Keratinocyte (primary cell): ENCODE results near the gene CFAP54. TPM values are rescaled to one million over a fixed set of nuclear protein-coding genes. Genes with fewer than 3 reads are reported as not detected.

Source experiments
- DNase-seq: peaks from one replicate; pipeline ENCODE4 v3.0.0-alpha.2; 2011; ENCODE audit warnings: low read depth, missing footprints, low spot score
- FAIRE-seq: peaks from 2 replicates; lab custom pipeline; 2011; peaks lifted over from hg19 to GRCh38; lab: Jason Lieb, UNC
- H2AFZ ChIP-seq: 2 replicates; pipeline ENCODE4 v1.6.0; 2012; ENCODE audit warnings: low read length, control low read depth, inconsistent platforms; ENCODE audit not compliant: control insufficient read depth
- H3K27ac ChIP-seq: 2 replicates; pipeline ENCODE4 v1.5.1; 2011; ENCODE audit warnings: low read length; ENCODE audit not compliant: control insufficient read depth, insufficient read depth
- H3K27me3 ChIP-seq: 3 replicates; pipeline ENCODE4 v1.6.0; 2011; ENCODE audit warnings: low read length; ENCODE audit not compliant: control insufficient read depth, insufficient read depth; ENCODE audit errors: extremely low read depth
- H3K36me3 ChIP-seq, 2 experiments: 2 replicates in 1 of 2; 3 replicates in 1 of 2; pipeline ENCODE4 v1.5.1; 2011; ENCODE audit warnings: low read length in 2 of 2, mild to moderate bottlenecking in 1 of 2; ENCODE audit not compliant: control insufficient read depth in 2 of 2, insufficient read depth in 2 of 2; ENCODE audit errors: extremely low read depth in 1 of 2
- H3K4me1 ChIP-seq: 3 replicates; pipeline ENCODE4 v1.5.1; 2011; ENCODE audit warnings: low read length; ENCODE audit not compliant: control insufficient read depth, insufficient read depth; ENCODE audit errors: extremely low read depth
- H3K4me2 ChIP-seq: 3 replicates; pipeline ENCODE4 v1.6.0; 2011; ENCODE audit warnings: low read depth, low read length; ENCODE audit not compliant: control insufficient read depth, insufficient read depth; ENCODE audit errors: extremely low read depth
- H3K4me3 ChIP-seq, 3 experiments: fragments of 200-600 bp in 1 of 3; sonication (generic) in 1 of 3; 2 replicates in 2 of 3; 3 replicates in 1 of 3; pipeline ENCODE4 v1.5.1; 2011 to 2016; ENCODE audit warnings: low read length in 3 of 3, mild to moderate bottlenecking in 3 of 3, control low read depth in 2 of 3, inconsistent platforms in 1 of 3, low read depth in 1 of 3, mixed read lengths in 1 of 3, mixed run types in 1 of 3, moderate library complexity in 1 of 3; ENCODE audit not compliant: control insufficient read depth in 2 of 3, insufficient read depth in 2 of 3; ENCODE audit errors: extremely low read depth in 1 of 3
- H3K79me2 ChIP-seq: 2 replicates; pipeline ENCODE4 v1.6.0; 2012; ENCODE audit warnings: low read length; ENCODE audit not compliant: control insufficient read depth, insufficient read depth
- H3K9ac ChIP-seq: 3 replicates; pipeline ENCODE4 v1.6.0; 2011; ENCODE audit warnings: low read length; ENCODE audit not compliant: control insufficient read depth, insufficient read depth; ENCODE audit errors: extremely low read depth
- H3K9me1 ChIP-seq: 3 replicates; pipeline ENCODE4 v1.6.0; 2011; ENCODE audit warnings: low read length; ENCODE audit not compliant: control insufficient read depth, insufficient read depth; ENCODE audit errors: extremely low read depth
- H3K9me3 ChIP-seq: 2 replicates; pipeline ENCODE4 v1.5.1; 2012; ENCODE audit warnings: low read depth, low read length; ENCODE audit not compliant: control insufficient read depth
- H4K20me1 ChIP-seq: 3 replicates; pipeline ENCODE4 v1.6.0; 2011; ENCODE audit warnings: low read length; ENCODE audit not compliant: control insufficient read depth, insufficient read depth; ENCODE audit errors: extremely low read depth
- EZH2 ChIP-seq: IDR thresholded peaks from one replicate; pipeline ENCODE4 v1.6.1; 2012; ENCODE audit warnings: inconsistent platforms, mild to moderate bottlenecking, low read length, moderate library complexity
- dilution Hi-C: fragments of 300-500 bp; cut with MboI; formaldehyde crosslinking; loops from one replicate; pipeline ENCODE4 v1.7.0; 2020; ENCODE audit warnings: low sequenced_read_pairs; ENCODE audit not compliant: extremely low pct_ligation_motif_present
- polyA plus RNA-seq, 5 experiments: library from polyadenylated mRNA; depleted of rRNA in 3 of 5; stranded (reverse) in 3 of 5; stranded (forward) in 1 of 5; unstranded in 1 of 5; fragments of >200 nt; gene quantifications; 1 replicate in 1 of 5; 2 replicates in 3 of 5; 3 replicates in 1 of 5; pipeline versions ENCODE4 v1.2.1 to v1.2.3, GENCODE V29; 2011 to 2012; ENCODE audit warnings: missing spikeins in 2 of 5, low read depth in 1 of 5, low replicate concordance in 1 of 5
- TF ChIP-seq, protein P1 (sequence below), 3 experiments: IDR thresholded peaks in 1 of 3; conservative IDR thresholded peaks in 1 of 3; optimal IDR thresholded peaks in 1 of 3; 2 replicates in 2 of 3; 3 replicates in 1 of 3; pipeline versions ENCODE3 to v1.5.1; 2011; ENCODE audit warnings: low read length in 3 of 3, mild to moderate bottlenecking in 3 of 3, moderate library complexity in 2 of 3, control low read depth in 1 of 3, inconsistent platforms in 1 of 3; ENCODE audit not compliant: insufficient read depth in 2 of 3; ENCODE audit errors: extremely low read depth in 1 of 3

CFAP54 gene
- polyA plus RNA-seq, 1 donor (not counting 4 experiments of a cell fraction or from before 2014, with no cell fraction given) = 1.2 TPM

GRCh38 chr12:96803969-96804368 is 314.6 kb downstream of the CFAP54 start:
- Histone ChIP-seq H3K9ac (no peak overlapping the region), H3K4me1 (no peaks in the 10 kb centered on the region), H2AFZ (no peak overlapping the region), H3K4me2 (no peak overlapping the region), H3K27me3 (no peaks in the 10 kb centered on the region), H3K36me3 (no peaks in the 10 kb centered on the region), H3K4me3 (no peak overlapping the region), H3K9me1 (no peaks in the 10 kb centered on the region), H3K79me2 (no peaks in the 10 kb centered on the region), H3K9me3 (no peaks in the 10 kb centered on the region), H4K20me1 (no peaks in the 10 kb centered on the region), H3K27ac (no peak overlapping the region)
- FAIRE-seq = no peak
- dilution Hi-C loops = no loop called here
- TF ChIP-seq, protein P1, sequence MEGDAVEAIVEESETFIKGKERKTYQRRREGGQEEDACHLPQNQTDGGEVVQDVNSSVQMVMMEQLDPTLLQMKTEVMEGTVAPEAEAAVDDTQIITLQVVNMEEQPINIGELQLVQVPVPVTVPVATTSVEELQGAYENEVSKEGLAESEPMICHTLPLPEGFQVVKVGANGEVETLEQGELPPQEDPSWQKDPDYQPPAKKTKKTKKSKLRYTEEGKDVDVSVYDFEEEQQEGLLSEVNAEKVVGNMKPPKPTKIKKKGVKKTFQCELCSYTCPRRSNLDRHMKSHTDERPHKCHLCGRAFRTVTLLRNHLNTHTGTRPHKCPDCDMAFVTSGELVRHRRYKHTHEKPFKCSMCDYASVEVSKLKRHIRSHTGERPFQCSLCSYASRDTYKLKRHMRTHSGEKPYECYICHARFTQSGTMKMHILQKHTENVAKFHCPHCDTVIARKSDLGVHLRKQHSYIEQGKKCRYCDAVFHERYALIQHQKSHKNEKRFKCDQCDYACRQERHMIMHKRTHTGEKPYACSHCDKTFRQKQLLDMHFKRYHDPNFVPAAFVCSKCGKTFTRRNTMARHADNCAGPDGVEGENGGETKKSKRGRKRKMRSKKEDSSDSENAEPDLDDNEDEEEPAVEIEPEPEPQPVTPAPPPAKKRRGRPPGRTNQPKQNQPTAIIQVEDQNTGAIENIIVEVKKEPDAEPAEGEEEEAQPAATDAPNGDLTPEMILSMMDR (optimal IDR thresholded peaks at IDR 0.05 in 1 of 3, IDR thresholded peaks at IDR 0.05 in 1 of 3, conservative IDR thresholded peaks at IDR 0.05 in 1 of 3; ENCODE audit: extremely low read depth in 1 of 3, insufficient read depth in 2 of 3, low read length in 3 of 3) = no peak
- no peak for TF ChIP-seq EZH2
- no peak for DNase-seq

- Histone ChIP-seq H3K9me3 (no peaks in the 10 kb centered on the region), H3K79me2 (no peaks in the 10 kb centered on the region), H3K4me3 (no peak overlapping the region), H2AFZ (no peak overlapping the region), H3K27ac (no peak overlapping the region), H3K4me1 (peaks cover 5% of the 10 kb centered on the region), H4K20me1 (no peaks in the 10 kb centered on the region), H3K9ac (no peak overlapping the region), H3K36me3 (no peaks in the 10 kb centered on the region), H3K9me1 (no peaks in the 10 kb centered on the region), H3K27me3 (no peaks in the 10 kb centered on the region), H3K4me2 (no peak overlapping the region)
- FAIRE-seq (no peak), DNase-seq (no peak)
- TF ChIP-seq, protein P1 (optimal IDR thresholded peaks at IDR 0.05 in 1 of 3, IDR thresholded peaks at IDR 0.05 in 1 of 3, conservative IDR thresholded peaks at IDR 0.05 in 1 of 3; ENCODE audit: extremely low read depth in 1 of 3, insufficient read depth in 2 of 3, low read length in 3 of 3) = no peak
- TF ChIP-seq EZH2 = no peak
- dilution Hi-C loops = no loop called here
Observed at GRCh38 chr12:96806272-96806671, 316.9 kb downstream of the CFAP54 start.
